Hematopoietic multipotent progenitor cell treated with erythropoietin and hydrocortisone succinate and interleukin-3 and kit ligand, for 4 days (in vitro differentiated cells): ENCODE results near the gene MALSU1.

ENCODE experiments used
- DNase-seq: peaks from one replicate; pipeline ENCODE4 v3.0.0-alpha.2; 2015

The MALSU1 gene

DNA sequence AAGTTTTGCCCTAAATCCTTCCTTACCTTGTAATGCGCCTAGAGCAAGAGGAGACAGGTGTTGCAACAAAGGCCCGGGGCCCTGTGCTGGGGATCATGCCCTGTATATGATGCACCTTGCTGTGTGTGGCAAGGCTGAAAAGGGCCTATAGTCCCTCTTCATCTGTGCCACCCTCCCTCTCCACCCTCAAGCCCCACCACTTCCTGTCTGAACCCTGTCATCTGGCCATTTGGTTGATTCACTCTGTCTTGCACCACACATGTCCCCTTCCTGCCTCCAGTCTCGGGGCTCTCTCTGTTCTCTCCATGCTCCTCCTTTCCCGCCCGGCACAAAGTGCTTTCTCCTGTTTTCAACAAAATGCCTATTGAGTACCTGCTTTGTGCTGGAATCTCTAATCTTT lies 11.5 kb upstream of the MALSU1 start:
- DNase-seq, result peak; percentile 68

DNA sequence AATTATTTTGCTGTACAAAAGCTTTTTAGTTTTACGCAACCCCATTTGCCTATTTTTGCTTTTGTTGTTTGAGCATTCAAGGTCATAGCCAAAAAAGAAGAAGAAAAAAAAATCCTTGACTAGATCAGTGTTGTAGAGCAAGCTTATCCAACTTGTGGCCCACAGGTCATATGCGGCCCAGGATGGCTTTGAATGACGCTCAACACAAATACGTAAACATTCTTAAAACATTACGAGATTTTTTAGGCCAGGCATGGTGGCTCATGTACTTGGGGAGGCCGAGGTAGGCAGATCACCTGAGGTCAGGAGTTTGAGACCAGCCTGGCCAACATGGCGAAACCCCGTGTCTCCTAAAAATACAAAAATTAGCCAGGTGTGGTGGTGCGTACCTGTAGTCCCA lies 8.1 kb upstream of the MALSU1 start:
- DNase-seq, result no peak

DNA sequence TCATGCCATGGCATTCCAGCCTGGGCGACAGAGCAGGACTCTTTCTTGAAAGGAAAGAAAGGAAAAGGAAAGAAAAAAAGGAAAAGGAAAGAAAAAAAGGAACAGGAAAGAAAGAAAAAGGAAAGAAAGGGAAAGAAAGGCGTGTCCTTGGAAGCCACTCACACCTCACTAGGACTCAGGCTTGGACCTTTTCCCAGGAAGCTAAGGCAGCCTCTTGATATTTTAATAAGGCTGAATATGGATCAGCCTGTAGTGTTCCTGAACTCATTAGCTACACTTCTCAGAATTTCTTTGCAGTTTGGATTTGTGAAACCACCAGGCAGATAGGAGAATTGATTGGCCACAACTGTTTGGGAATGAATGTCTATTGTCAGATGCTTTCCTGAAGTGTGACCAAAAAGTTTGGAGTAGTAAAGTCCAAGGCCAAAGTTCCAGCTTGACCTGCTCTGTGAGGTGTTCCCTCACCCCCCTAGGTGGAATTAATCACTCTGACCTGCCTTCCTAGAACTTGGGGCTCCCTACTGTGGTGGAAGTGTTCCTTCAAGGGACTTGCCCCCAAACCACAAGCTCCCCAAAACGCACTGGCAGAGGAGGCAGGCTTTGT lies 7.1 kb upstream of the MALSU1 start:
- DNase-seq, result no peak

DNA sequence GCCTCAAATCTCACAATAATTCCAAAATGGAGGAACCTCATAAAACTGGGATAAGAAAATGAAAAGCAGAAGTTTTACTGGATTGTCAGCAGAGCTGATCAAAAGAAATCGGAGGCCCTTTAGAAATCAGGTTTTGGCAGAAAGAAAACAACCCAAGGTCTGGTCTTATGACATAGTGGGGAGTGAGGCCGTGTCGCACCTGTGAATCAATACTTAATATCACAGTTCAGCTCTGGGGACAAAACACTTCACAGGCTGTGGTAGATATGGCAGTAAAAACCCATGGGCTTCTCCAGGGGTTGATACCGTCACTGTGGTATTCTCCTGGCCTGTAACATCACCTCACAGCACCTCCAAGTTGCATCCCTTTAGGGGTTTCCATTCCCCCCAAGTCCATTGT lies 6.5 kb upstream of the MALSU1 start:
- DNase-seq, result no peak

DNA sequence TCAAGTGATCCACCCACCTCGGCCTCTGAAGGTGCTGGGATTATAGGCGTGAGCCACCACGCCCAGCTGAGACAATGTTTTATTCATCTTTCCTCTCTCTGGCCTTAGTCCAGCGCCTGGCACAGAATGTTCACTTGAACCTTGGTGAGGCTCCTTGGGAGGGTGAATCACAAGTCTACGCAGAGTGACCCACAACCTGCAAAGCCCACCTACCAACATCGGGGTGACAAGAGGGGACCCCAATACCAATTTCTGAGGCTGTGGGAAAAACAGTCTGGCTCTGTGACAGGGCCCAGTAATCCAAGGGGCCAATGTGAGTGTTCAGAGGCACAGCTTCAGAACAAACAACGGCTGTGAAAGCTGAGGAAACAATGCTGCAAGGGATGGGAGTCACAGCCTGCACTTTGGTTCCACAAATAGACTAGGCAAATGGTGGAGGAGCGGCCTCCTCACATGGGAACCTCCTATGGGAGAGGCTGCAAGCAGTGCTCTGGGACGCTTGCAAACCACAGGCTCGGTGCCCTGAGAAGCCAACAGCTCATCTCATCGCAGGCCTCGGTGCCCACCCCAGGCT lies 5.6 kb upstream of the MALSU1 start:
- DNase-seq, result no peak

DNA sequence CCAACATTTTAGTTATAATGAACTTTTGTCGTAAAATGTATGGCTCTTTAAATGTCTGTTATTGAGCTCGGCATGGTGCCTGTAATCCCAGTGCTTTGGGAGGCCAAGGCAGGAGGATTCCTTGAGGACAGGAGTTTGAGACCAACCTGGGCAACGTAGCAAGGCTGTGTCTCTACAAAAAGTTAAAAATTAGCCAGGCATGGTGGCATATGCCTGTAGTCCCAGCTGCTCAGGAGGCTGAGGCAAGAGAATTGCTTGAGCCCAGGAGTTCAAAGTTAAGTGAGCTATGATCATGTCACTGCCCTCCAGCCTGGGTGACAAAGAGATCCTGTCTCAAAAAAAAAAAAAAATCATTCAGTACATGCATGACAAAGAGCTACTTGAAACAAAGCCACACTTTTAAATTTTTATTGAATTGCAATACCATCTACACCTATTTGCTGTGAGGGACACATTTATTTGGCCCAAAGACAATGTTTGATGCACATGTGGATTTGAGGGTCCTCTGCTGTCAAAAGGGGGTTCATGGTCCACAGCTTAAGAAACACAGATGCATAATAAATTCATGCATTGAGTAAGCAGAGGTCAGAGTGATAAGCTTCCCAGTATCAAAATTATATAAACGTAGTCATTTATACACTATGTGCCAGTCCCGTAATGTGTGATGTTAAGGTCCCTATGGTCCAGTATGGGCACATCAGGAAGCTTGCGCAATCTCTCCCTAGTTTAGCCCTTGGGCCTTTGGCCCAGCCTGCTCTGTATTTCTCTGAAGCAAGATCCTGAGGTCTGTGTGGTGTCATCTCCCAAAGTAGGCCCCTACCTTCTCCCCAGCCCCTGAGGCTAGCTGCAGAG lies 4.4 kb upstream of the MALSU1 start:
- DNase-seq, result peak; percentile 30

DNA sequence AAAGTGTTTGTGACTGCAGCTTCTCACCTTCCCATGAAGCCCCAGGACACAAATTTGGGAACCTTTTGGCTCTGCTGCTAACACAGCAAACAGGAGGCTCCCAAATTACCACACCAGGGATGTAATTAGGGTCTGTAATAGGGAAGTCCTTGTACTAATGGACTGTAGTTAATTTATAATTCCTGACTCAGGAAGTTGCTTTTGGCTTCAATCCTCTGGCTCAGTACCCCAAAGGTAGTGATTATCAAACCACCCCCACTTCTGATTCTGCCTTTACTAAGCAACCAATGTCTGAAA lies 3.8 kb upstream of the MALSU1 start:
- no peak for DNase-seq

DNA sequence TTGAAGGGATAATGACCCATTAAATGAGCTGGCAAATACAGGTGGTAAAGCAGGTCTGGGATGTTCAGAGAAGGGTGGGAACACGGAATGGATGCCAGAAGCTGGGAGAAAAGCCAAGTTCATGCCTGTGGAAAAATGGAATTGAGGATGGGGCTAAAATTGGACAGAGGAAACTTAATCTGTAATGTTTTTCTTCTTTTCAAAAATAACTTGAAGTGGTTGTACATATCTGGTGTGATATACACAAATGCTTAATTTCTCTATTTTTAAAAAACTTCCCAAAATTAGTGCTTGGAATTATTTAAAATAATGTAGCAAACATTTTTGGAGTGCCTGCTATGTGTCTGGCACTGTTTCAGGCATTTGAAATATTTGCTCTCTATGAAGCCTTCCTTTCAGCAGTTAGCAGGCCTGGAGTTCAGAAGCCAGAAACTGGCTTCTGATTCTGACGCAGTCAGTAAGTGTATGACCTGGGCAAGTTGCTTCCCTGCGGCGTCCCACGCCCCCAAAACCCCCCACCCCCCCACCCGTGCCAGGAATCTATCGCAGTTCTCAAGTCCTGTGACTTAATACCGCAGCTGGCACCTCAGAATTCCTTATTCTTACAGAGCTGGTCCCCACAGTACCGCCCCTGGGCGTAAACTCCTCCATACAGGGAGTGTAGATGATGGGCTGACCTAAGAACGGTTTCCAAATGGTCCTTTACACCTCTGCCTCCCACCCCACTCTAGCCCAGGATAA lies 828 bp upstream of the MALSU1 start:
- no peak for DNase-seq

DNA sequence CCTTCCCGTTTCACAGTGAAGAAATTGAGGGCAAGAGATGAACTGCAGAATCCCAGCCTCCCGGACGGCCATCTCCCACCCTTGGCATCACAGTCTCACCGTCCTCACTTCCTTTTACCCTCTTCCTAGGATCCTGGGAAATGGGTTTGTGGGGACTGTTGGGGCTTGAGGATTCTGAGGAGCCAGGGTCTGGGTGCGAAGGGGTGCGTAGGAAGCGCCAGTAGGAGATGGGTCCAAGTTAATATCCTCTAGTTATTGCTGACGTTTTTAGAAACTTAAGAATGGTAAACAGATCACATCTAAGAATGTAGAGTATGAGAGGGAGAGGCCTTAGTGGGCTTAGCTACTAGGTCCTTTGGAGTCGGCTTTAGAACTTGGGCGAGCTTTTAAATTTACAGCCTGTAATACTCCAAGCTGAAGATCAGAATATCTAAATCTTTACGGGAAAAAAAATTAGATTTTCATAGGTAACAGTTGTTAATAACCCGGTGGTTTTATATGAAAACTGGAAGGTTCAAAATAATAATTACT lies 696 bp downstream of the MALSU1 start:
- peak; percentile 54 for DNase-seq

DNA sequence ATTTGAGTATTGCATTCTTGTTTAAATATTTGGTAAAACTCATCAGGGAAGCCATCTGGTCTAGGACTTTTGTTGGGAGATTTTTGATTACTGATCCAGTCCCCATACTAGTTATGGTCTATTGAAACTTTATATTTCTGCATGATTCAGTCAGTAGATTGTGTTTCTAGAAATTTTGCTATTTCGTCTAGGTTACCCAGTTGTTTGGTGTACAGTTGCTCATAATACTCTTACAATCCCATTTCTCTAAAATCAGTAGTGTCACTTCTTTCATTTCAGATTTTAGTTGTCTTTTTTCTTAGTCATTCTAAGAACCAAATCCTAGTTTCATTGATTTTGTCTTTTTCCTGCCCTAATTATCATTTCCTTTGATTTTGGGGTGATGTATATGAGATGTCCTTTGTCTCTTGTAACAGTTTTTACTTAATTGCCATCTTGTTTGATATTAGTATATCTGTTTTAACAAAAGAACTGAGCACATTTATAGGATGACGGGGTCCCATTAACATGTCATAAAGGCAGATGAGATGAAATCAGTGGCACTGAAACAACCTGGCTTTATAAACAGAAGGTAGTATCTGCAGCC lies 7.9 kb downstream of the MALSU1 start:
- no peak for DNase-seq

DNA sequence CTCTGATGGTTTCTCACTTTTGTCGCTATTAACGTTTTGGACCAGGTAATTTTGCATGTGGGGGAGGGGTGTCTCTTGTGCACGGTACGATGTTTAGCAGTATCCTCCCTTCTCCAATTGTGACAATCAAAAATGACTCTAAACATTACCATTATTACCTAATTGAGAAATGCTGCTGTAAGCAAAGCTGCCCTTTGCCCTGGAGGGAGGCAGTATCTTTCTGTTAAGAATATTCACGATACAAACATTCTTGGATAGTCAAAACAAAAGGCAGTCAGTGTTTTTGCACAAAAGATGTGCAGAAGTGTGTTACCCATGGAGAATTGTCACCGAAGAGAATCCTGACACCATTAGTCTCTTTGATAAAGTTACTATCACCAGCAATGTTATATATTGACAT lies 9.6 kb downstream of the MALSU1 start:
- DNase-seq, result no peak

DNA sequence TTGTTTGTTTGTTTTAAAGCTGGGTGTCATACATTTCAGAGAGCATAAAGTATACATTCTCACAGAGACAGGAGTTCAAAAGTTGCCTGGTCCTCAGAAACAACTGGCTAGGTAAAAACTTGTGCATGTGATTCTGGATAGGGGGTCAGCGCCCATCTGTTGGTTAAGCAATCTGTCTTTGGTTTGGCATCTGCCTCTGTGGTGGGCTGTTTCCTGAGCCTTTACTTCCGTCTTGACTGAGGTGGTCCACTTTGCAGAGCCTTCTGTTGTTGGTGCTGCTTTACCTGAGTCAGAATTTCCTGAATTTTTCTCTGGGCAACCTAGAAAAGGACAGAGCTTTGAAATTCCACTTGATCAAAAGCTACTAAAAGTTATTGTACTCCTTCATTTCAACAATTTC lies 13.0 kb downstream of the MALSU1 start:
- DNase-seq, result peak; percentile 49

DNA sequence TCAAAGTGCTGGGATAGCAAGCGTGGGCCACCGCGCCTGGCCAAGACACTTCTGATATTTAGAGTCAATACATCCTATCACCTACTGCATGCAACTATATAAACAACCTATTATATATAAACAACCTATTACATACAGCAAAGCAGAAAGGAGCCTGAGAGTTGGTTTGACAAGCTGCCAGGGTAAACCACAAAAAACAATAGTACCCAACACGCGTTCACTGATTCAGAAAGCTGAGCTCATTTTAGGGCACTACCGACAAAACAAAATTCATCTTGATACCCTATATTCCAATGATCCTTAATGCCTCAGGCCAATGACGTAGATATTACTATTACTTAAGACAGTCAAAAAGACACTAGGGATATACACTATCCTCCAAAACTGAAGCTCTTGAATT lies 16.2 kb downstream of the MALSU1 start:
- no peak for DNase-seq

DNA sequence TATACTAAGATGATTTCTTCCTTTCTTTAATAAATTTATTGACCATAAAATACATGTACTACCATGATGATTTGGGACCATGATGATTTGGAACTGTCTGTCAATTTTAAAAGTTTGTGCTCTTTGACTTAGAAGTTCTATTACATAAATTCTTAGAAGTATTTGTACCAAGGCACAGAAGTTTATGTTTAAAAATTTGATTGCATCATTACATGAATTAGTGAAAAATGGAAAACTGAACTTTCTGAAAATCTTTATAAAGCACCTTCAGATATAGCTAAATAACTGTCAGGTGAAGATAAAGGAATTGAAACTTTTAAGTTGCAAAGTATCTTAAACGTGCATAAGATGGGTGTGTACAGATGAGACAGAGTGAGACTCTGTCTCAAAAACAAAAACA lies 32.0 kb downstream of the MALSU1 start:
- no peak for DNase-seq

DNA sequence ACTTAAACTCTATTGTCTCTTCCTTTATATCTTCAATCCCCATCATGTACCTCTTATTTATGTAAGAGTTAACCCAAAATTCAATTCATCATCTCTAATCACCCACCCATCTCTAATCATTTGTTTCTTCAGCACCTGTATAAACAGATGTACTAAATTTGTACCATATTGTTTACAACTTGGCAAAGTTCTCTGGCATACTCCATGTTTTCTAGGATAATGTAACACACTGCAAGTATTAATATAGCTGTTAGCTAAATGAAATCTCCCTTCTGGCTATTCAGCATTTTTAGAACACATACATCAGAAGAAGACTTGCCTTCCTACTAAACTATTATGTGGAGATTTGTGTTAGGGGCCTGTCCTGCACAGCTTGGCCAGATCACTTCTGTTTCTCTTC lies 33.1 kb downstream of the MALSU1 start:
- DNase-seq, result no peak

DNA sequence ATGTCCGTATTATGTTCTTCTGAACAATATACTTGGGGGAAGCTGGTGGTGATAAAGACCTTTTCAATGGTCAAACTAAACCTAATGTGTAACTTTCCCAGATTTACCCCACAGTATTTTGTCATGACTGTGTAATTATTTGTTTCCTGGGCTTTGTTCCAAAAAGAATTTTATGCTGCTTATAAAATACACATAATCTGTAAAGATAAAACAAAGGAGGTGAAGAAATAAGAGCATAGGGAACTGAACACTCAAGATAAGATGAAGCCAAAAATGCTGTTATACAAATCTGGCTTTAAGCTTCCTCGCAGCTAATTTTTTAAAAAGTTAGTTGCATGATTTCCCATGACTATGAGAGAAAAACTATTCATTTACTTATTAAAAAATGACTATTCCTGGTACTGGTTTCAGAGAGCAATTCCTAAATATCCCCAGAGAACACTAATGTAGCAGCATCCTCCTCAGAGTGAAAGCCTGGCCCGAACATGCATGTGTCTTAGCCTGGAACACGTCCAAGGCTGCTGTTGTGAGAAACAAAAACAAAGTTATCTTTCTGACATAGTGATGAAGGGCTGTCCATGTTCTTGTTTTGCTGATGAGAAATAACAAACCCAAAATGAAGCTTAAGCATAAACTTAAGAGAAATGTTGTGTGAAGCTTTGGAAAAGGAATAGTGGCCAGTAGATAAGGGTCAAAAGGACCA lies 33.9 kb downstream of the MALSU1 start:
- peak; percentile 15 for DNase-seq

DNA sequence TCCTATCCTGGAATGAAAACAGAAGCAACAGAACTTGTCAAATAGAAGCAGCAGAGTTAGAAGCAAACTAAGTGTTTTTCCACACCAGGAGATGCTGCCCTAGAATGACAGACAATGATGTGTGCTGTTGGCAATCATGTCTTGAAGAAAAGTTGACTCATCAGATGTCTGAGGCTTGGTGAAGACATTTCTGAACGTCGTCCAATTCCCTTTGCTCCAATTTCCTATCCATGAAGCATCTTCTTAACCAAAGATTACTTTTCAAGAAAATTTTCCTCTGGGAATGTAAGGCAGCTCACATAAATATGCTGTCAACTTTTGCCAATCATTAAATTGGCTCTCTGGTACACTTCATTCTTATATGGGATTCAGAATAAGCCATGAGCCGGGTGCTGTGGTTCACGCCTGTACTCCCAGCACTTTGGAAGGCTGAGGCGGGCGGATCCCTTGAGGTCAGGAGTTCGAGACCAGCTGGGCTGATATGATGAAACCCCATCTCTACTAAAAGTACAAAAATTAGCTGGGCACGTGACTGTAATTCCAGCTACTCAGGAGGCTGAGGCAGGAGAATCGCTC lies 34.6 kb downstream of the MALSU1 start:
- no peak for DNase-seq

DNA sequence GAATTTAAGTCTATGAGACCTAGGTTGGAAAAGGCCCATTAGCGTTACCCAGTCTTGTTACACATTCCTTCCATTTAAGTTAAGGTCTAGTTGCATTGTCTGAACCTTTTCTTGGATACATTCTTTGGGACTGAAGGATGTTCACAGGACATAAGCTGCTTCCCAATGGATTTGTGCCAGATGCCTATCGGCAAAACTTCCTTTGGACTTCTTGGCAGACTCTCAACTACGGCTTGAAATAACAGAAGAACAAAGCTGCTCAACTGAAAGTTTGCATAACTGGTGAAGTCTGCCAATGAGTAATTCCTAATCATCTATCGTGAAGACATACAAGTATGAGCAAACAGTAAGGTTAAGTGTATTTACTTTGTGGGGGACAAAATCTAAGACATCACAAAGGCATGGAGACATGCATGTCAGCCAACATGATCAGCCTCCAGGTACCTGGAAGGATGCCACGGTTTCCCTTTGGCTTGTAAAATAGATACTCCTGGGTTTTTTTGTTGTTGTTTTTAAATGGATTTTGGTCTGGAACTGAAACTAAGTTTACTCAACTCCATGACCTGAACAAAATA lies 35.4 kb downstream of the MALSU1 start:
- DNase-seq, result no peak

DNA sequence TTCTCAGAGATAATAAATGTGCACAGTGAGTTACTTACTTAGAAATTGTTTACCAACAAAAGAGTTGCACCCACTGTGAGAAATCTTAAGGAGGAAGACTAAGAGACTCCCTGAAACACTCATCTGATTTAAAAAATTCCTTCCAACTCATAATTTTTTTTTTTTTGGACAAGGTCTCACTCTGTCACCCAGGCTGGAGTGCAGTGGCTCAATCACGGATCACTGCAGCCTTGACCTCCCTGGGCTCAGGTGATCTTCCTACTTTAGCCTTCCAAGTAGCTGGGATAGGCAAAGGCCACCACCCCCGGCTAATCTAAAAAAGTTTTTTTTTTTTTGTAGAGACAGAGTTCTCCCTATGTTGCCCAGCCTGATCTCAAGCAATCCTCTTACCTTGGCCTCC lies 36.0 kb downstream of the MALSU1 start:
- no peak for DNase-seq

DNA sequence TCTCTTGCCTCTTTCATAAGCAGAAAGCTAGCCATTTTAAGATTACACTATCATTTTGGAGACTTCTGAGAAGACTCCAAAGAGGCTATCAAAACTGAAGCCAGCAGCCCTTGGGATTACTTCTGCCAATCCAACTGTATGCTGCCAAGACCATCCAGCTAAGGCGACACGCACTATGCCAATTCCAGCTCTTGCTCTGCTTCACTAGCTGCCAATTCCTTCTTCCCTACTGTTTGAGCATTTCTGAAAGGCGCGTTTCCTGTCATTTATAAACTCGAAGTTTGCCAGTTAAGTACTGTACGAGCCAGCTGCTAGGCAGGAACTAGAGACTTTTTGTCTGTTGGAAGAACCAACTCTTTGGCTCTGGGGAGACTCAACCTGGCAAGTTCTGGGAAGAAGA lies 36.5 kb downstream of the MALSU1 start:
- DNase-seq, result no peak

DNA sequence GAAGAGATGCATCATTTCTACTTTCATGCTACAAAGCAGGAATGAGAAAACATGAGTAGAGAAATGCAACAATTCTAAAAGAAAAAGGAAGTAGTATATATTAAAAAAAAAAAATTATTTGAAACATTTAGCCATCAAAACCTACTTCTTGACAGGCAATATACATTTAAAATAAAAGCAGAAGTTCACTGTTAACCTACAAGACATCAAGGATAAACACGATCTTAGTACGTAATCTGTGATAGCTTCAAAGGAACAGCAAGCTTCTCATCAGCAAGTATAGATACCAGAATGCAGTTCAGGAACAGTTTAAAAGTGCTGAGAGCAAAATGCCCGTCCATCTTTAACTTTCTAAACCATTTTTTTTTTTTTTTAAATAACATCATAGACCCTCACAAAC lies 36.9 kb downstream of the MALSU1 start:
- DNase-seq, result peak; percentile 30

DNA sequence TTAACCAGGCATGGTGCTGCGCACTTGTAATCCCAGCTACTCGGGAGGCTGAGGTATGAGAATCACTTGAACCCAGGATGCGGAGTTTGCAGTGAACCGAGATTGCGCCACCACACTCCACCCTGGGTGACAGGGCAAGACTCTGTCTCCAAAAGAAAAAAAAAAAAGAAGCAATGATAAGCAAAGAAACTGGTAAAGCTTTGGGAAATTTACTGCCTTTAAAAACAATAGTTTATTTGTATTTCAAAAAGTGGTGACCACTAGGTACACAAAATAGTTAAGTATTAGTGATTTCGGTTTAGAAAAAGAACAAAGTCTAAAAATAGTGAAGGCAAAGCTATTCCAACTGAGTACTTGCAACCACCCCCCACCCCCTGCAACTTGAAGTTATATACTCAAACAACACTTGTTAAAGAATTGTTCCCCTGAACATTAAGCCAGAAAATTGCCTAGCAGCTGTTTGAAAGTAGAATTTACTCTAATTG lies 37.7 kb downstream of the MALSU1 start:
- no peak for DNase-seq
